HUES64 (cell line): ENCODE measurements around the gene SEL1L3.

Experiments used
- H3K27ac ChIP-seq: 2 replicates; pipeline ENCODE4 v1.7.0; 2013; ENCODE audit warnings: low read depth, low read length, inconsistent platforms
- H3K27me3 ChIP-seq: 2 replicates; pipeline ENCODE4 v1.6.1; 2013; ENCODE audit warnings: mild to moderate bottlenecking, low read length; ENCODE audit not compliant: insufficient read depth
- H3K36me3 ChIP-seq: 2 replicates; pipeline ENCODE4 v1.6.1; 2013; ENCODE audit warnings: mild to moderate bottlenecking, low read length; ENCODE audit not compliant: insufficient read depth
- H3K4me1 ChIP-seq: 2 replicates; pipeline ENCODE4 v1.6.1; 2013; ENCODE audit warnings: mild to moderate bottlenecking, low read length, moderate library complexity; ENCODE audit not compliant: insufficient read depth
- H3K4me3 ChIP-seq: 2 replicates; pipeline ENCODE4 v1.5.1; 2013; ENCODE audit warnings: mild to moderate bottlenecking, low read length, moderate library complexity
- H3K9ac ChIP-seq: 2 replicates; pipeline ENCODE4 v1.6.1; 2013; ENCODE audit warnings: mild to moderate bottlenecking, low read depth, low read length
- H3K9me3 ChIP-seq: 2 replicates; pipeline ENCODE4 v1.6.1; 2013; ENCODE audit warnings: low read depth, low read length; ENCODE audit not compliant: insufficient read depth
- WGBS: fragments of 150-250, 120-280 bp; methylation state at CpG from one replicate; pipeline ENCODE4 v1.1.7; 2013; ENCODE audit warnings: missing lambda C conversion rate; 5-methylcytosine and 5-hydroxymethylcytosine counted together

SEL1L3 gene

DNA sequence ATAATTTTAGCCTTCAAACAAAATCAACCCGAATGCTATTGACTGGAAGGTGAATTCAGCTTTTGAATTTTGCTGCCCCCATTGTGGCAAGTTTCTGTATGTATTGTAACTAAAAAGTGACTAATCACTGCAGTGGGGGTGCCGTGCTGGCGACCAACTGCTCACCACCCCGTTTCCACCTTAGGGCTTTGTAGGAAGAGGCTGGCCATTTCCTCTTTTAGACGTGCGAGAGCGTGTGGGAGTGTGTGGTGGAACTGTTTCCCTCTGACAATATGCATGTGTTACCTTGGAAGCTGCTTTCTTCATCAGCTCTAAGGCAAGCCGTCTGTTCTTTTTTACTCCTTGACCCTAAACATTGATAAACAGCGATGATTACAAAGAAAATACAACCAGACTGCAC is 78.8 kb downstream of the SEL1L3 start:
- Histone ChIP-seq H3K9ac (no peak overlapping the region), H3K9me3 (no peaks in the 10 kb centered on the region), H3K4me1 (no peaks in the 10 kb centered on the region), H3K4me3 (no peak overlapping the region), H3K27me3 (no peaks in the 10 kb centered on the region), H3K27ac (no peak overlapping the region), H3K36me3 (peaks cover 76% of the 10 kb centered on the region)
- WGBS, result 93% methylated on average over 9 of the region's 9 CpGs

GRCh38 chr4:25783126-25783525 is 79.7 kb downstream of the SEL1L3 start:
- Histone ChIP-seq H3K4me1 (no peaks in the 10 kb centered on the region), H3K9me3 (no peaks in the 10 kb centered on the region), H3K4me3 (no peak overlapping the region), H3K36me3 (peaks cover 83% of the 10 kb centered on the region), H3K9ac (no peak overlapping the region), H3K27ac (no peak overlapping the region), H3K27me3 (no peaks in the 10 kb centered on the region)
- 92% methylated on average over 1 of the region's 1 CpG for WGBS

GRCh38 chr4:25782482-25782881 is 80.3 kb downstream of the SEL1L3 start:
- Histone ChIP-seq H3K4me1 (no peaks in the 10 kb centered on the region), H3K9me3 (no peaks in the 10 kb centered on the region)
- 88% methylated on average over 7 of the region's 7 CpGs for WGBS

GRCh38 chr4:25779021-25779420 is 83.8 kb downstream of the SEL1L3 start:
- no peak overlapping the region for H3K4me3 ChIP-seq
- no peaks in the 10 kb centered on the region for H3K9me3 ChIP-seq
- H3K36me3 ChIP-seq, result peaks cover 75% of the 10 kb centered on the region
- H3K9ac ChIP-seq, result no peak overlapping the region
- 91% methylated on average over 4 of the region's 4 CpGs for WGBS
- no peaks in the 10 kb centered on the region for H3K27me3 ChIP-seq
- H3K4me1 ChIP-seq, result peaks cover 3% of the 10 kb centered on the region
- no peak overlapping the region for H3K27ac ChIP-seq

More at GRCh38 chr4:25782482-25782881, 80.3 kb downstream of the SEL1L3 start:
- Histone ChIP-seq H3K9ac (no peak overlapping the region), H3K27me3 (no peaks in the 10 kb centered on the region), H3K4me3 (no peak overlapping the region), H3K27ac (no peak overlapping the region), H3K36me3 (peaks cover 89% of the 10 kb centered on the region)

DNA sequence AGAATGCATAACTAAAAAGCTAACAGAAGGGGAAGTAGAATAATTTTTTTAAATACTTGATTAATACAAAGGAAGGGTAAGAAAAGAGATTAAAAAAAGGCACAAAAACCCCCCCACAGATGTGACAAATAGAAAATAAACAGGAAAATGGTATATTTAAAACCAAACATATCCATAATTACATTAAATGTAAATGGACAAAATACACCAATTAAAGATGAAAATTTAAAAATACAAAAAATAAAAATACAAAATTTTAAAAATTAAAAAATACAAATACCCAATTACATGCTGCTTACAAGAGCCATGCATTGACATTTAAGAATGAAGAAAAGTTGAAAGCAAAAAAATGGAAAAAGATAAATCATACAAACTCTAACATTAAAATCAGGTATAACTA is 86.0 kb downstream of the SEL1L3 start:
- Histone ChIP-seq H3K27ac (no peak overlapping the region), H3K36me3 (peaks cover 54% of the 10 kb centered on the region), H3K9me3 (no peaks in the 10 kb centered on the region), H3K9ac (no peak overlapping the region), H3K4me1 (peaks cover 4% of the 10 kb centered on the region), H3K4me3 (no peak overlapping the region), H3K27me3 (no peaks in the 10 kb centered on the region)

- Histone ChIP-seq H3K4me1 (peaks cover 4% of the 10 kb centered on the region), H3K27me3 (no peaks in the 10 kb centered on the region), H3K4me3 (no peak overlapping the region), H3K36me3 (peaks cover 41% of the 10 kb centered on the region), H3K9me3 (no peaks in the 10 kb centered on the region), H3K27ac (no peak overlapping the region), H3K9ac (no peak overlapping the region)
- 93% methylated on average over 2 of the region's 2 CpGs for WGBS
Observed at GRCh38 chr4:25775166-25775565, 87.6 kb downstream of the SEL1L3 start.

GRCh38 chr4:25773358-25773757 is 89.4 kb downstream of the SEL1L3 start:
- Histone ChIP-seq H3K9me3 (no peaks in the 10 kb centered on the region), H3K4me3 (no peak overlapping the region), H3K27ac (no peak overlapping the region), H3K9ac (no peak overlapping the region), H3K27me3 (no peaks in the 10 kb centered on the region), H3K4me1 (peaks cover 4% of the 10 kb centered on the region), H3K36me3 (peaks cover 22% of the 10 kb centered on the region)
- WGBS, result 89% methylated on average over 4 of the region's 4 CpGs

- 97% methylated on average over 3 of the region's 4 CpGs for WGBS
- H3K9me3 ChIP-seq, result no peaks in the 10 kb centered on the region
- H3K36me3 ChIP-seq, result peaks cover 18% of the 10 kb centered on the region
Observed at GRCh38 chr4:25771672-25772071, 91.1 kb downstream of the SEL1L3 start.

GRCh38 chr4:25770847-25771246 is 91.9 kb downstream of the SEL1L3 start:
- Histone ChIP-seq H3K9me3 (no peaks in the 10 kb centered on the region), H3K36me3 (peaks cover 22% of the 10 kb centered on the region), H3K27ac (no peak overlapping the region), H3K9ac (no peak overlapping the region), H3K27me3 (no peaks in the 10 kb centered on the region), H3K4me3 (no peak overlapping the region), H3K4me1 (peaks cover 4% of the 10 kb centered on the region)
- WGBS, result 96% methylated on average over 1 of the region's 1 CpG

More at GRCh38 chr4:25771672-25772071, 91.1 kb downstream of the SEL1L3 start:
- Histone ChIP-seq H3K27me3 (no peaks in the 10 kb centered on the region), H3K9ac (no peak overlapping the region), H3K27ac (no peak overlapping the region), H3K4me3 (no peak overlapping the region), H3K4me1 (peaks cover 4% of the 10 kb centered on the region)

GRCh38 chr4:25769251-25769650 is 93.5 kb downstream of the SEL1L3 start:
- no peak overlapping the region for H3K4me3 ChIP-seq
- H3K27me3 ChIP-seq, result no peaks in the 10 kb centered on the region
- no peak overlapping the region for H3K27ac ChIP-seq
- H3K36me3 ChIP-seq, result peaks cover 34% of the 10 kb centered on the region
- H3K4me1 ChIP-seq, result peaks cover 4% of the 10 kb centered on the region
- 75% methylated on average over 4 of the region's 4 CpGs for whole genome bisulfite sequencing
- no peaks in the 10 kb centered on the region for H3K9me3 ChIP-seq
- no peak overlapping the region for H3K9ac ChIP-seq

- Histone ChIP-seq H3K27me3 (no peaks in the 10 kb centered on the region), H3K4me3 (no peak overlapping the region), H3K36me3 (peaks cover 45% of the 10 kb centered on the region), H3K27ac (no peak overlapping the region), H3K4me1 (no peaks in the 10 kb centered on the region), H3K9me3 (no peaks in the 10 kb centered on the region), H3K9ac (no peak overlapping the region)
- 77% methylated on average over 5 of the region's 8 CpGs for WGBS
Observed at GRCh38 chr4:25767877-25768725, 94.7 kb downstream of the SEL1L3 start.
